Astrocyte (in vitro differentiated cells and primary cell): ENCODE measurements around the gene NEAT1. TPM values are rescaled to one million over a fixed set of nuclear protein-coding genes. Genes with fewer than 3 reads are reported as not detected.
A peak's percentile ranks its signal among the peaks of the same experiment; 100 is the strongest.

Experiments used
- DNase-seq: peaks from one replicate; pipeline ENCODE4 v3.0.0-alpha.2; 2010; ENCODE audit warnings: low read depth
- FAIRE-seq: peaks from 2 replicates; lab custom pipeline; 2011; peaks lifted over from hg19 to GRCh38; lab: Jason Lieb, UNC
- H2AFZ ChIP-seq: 2 replicates; pipeline ENCODE4 v1.6.0; 2012; ENCODE audit warnings: low read depth, low read length, inconsistent platforms
- H3K27ac ChIP-seq: 2 replicates; pipeline ENCODE4 v1.5.1; 2011; ENCODE audit warnings: low read depth, low read length, inconsistent platforms
- H3K27me3 ChIP-seq: 2 replicates; pipeline ENCODE4 v1.6.0; 2011; ENCODE audit warnings: low read length, inconsistent platforms; ENCODE audit not compliant: insufficient read depth
- H3K36me3 ChIP-seq: 2 replicates; pipeline ENCODE4 v1.5.1; 2011; ENCODE audit warnings: low read length, inconsistent platforms; ENCODE audit not compliant: insufficient read depth
- H3K4me1 ChIP-seq: 2 replicates; pipeline ENCODE4 v1.5.1; 2011; ENCODE audit warnings: low read length, inconsistent platforms; ENCODE audit not compliant: insufficient read depth
- H3K4me2 ChIP-seq: 2 replicates; pipeline ENCODE4 v1.6.0; 2012; ENCODE audit warnings: low read length, inconsistent platforms
- H3K4me3 ChIP-seq: 2 replicates; pipeline ENCODE4 v1.5.1; 2011; ENCODE audit warnings: low read depth, mild to moderate bottlenecking, low read length, inconsistent platforms; ENCODE audit not compliant: insufficient read depth
- H3K79me2 ChIP-seq: 2 replicates; pipeline ENCODE4 v1.6.0; 2012; ENCODE audit warnings: mild to moderate bottlenecking, low read length, inconsistent platforms; ENCODE audit not compliant: insufficient read depth
- H3K9ac ChIP-seq: 2 replicates; pipeline ENCODE4 v1.6.0; 2012; ENCODE audit warnings: mild to moderate bottlenecking, low read length, inconsistent platforms
- H3K9me3 ChIP-seq: 2 replicates; pipeline ENCODE4 v1.5.1; 2012; ENCODE audit warnings: low read depth, mild to moderate bottlenecking, low read length, inconsistent platforms; ENCODE audit not compliant: insufficient read depth
- H4K20me1 ChIP-seq: 2 replicates; pipeline ENCODE4 v1.6.0; 2012; ENCODE audit warnings: low read length, inconsistent platforms; ENCODE audit not compliant: insufficient read depth
- H3K27ac Mint-ChIP-seq: one replicate; pipeline ENCODE4 v1.8.0; 2021; ENCODE audit warnings: mild to moderate bottlenecking, mixed read lengths; ENCODE audit not compliant: unreplicated experiment
- H3K27me3 Mint-ChIP-seq: one replicate; pipeline ENCODE4 v1.8.0; 2021; ENCODE audit warnings: low read depth, mixed read lengths; ENCODE audit not compliant: unreplicated experiment
- H3K36me3 Mint-ChIP-seq: one replicate; pipeline ENCODE4 v1.8.0; 2021; ENCODE audit warnings: low read depth, mixed read lengths; ENCODE audit not compliant: unreplicated experiment
- H3K4me1 Mint-ChIP-seq: one replicate; pipeline ENCODE4 v1.8.0; 2021; ENCODE audit warnings: low read depth, mixed read lengths; ENCODE audit not compliant: unreplicated experiment
- H3K4me3 Mint-ChIP-seq: one replicate; pipeline ENCODE4 v1.8.0; 2021; ENCODE audit warnings: mild to moderate bottlenecking, moderate library complexity, mixed read lengths; ENCODE audit not compliant: unreplicated experiment
- H3K9me3 Mint-ChIP-seq: one replicate; pipeline ENCODE4 v1.8.0; 2021; ENCODE audit warnings: mild to moderate bottlenecking, mixed read lengths; ENCODE audit not compliant: unreplicated experiment
- CTCF ChIP-seq: IDR thresholded peaks from 2 replicates; pipeline ENCODE4 v1.5.1; 2011; ENCODE audit warnings: low read depth, mild to moderate bottlenecking, inconsistent platforms, low read length, moderate library complexity; ENCODE audit not compliant: insufficient read depth
- EZH2 ChIP-seq: IDR thresholded peaks from 2 replicates; pipeline ENCODE4 v1.6.1; 2012; ENCODE audit warnings: mild to moderate bottlenecking, low read length, inconsistent platforms; ENCODE audit not compliant: insufficient read depth
- total RNA-seq: library from RNA; stranded (reverse); gene quantifications from 2 replicates; pipeline ENCODE4 v1.2.1, GENCODE V29; 2021

NEAT1 gene
- total RNA-seq, 1 donor from 2014 or later = 317 TPM

- no peak for FAIRE-seq
- H3K4me1 Mint-ChIP-seq = peaks cover 68% of the 10 kb centered on the region
Observed at GRCh38 chr11:65419772-65420481, 2.7 kb upstream of the NEAT1 start.

GRCh38 chr11:65420506-65420905 is 2.1 kb upstream of the NEAT1 start:
- Mint-ChIP-seq H3K27me3 (no peaks in the 10 kb centered on the region), H3K4me3 (no peak overlapping the region), H3K27ac (peak overlapping the region; percentile 100), H3K9me3 (peaks cover 1% of the 10 kb centered on the region), H3K4me1 (peaks cover 65% of the 10 kb centered on the region), H3K36me3 (peaks cover 6% of the 10 kb centered on the region)
- Histone ChIP-seq H3K9ac (peak overlapping the region; percentile 96), H3K9me3 (no peaks in the 10 kb centered on the region), H3K36me3 (peaks cover 3% of the 10 kb centered on the region), H3K79me2 (peaks cover 95% of the 10 kb centered on the region), H3K27me3 (no peaks in the 10 kb centered on the region), H4K20me1 (peaks cover 28% of the 10 kb centered on the region), H3K4me2 (peak overlapping the region; percentile 94), H2AFZ (no peak overlapping the region), H3K4me3 (no peak overlapping the region), H3K4me1 (peaks cover 62% of the 10 kb centered on the region), H3K27ac (peak overlapping the region; percentile 100)
- no peak for TF ChIP-seq CTCF
- no peak for TF ChIP-seq EZH2
- FAIRE-seq (no peak), DNase-seq (no peak)

More at GRCh38 chr11:65419772-65420481, 2.7 kb upstream of the NEAT1 start:
- peak overlapping the region; percentile 100 for H3K27ac Mint-ChIP-seq
- H4K20me1 ChIP-seq = peaks cover 22% of the 10 kb centered on the region
- no peaks in the 10 kb centered on the region for H3K27me3 ChIP-seq
- H3K79me2 ChIP-seq = peaks cover 90% of the 10 kb centered on the region
- peaks cover 3% of the 10 kb centered on the region for H3K36me3 ChIP-seq
- peak; percentile 89 for DNase-seq
- H3K36me3 Mint-ChIP-seq = peaks cover 2% of the 10 kb centered on the region
- no peaks in the 10 kb centered on the region for H3K27me3 Mint-ChIP-seq
- no peaks in the 10 kb centered on the region for H3K9me3 ChIP-seq
- H3K4me3 ChIP-seq = no peak overlapping the region
- H2AFZ ChIP-seq = no peak overlapping the region
- H3K9me3 Mint-ChIP-seq = peaks cover 1% of the 10 kb centered on the region
- peaks cover 62% of the 10 kb centered on the region for H3K4me1 ChIP-seq
- peak overlapping the region; percentile 94 for H3K4me2 ChIP-seq
- peak overlapping the region; percentile 78 for H3K4me3 Mint-ChIP-seq
- peak overlapping the region; percentile 100 for H3K27ac ChIP-seq
- TF ChIP-seq EZH2 = no peak
- TF ChIP-seq CTCF = no peak
- H3K9ac ChIP-seq = peak overlapping the region; percentile 96
